ENCODE measurements around the gene NSRP1.

DNA sequence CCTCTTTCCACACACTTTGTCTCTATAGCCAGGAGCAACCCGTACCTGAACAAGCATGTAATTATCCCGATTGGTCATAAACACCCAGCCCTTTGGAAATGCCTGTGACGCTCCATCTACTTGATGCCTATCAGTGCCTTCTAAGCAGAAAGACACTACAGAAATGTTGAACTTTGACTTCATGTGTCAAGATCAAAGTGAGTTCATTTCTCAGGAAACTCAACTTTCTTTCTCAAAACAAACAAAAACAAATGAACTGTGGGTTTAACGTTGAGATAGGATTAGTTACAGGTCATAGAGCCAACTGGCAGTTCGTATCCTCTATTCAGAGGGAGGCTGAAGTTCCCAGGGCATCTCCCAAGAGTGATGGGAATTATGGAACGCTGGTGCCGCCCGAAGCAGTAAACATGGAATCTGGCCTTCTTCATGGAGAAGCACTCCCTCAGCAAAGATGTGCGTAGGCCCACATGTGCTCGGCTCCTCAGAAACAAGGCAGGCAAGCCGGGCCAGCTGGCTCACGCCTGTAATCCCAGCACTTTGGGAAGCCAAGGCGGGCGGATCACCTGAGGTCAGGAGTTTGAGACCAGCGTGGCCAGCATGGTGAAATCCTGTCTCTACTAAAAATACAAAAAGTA is 109.4 kb downstream of the NSRP1 start:
- TF ChIP-seq, protein P1, sequence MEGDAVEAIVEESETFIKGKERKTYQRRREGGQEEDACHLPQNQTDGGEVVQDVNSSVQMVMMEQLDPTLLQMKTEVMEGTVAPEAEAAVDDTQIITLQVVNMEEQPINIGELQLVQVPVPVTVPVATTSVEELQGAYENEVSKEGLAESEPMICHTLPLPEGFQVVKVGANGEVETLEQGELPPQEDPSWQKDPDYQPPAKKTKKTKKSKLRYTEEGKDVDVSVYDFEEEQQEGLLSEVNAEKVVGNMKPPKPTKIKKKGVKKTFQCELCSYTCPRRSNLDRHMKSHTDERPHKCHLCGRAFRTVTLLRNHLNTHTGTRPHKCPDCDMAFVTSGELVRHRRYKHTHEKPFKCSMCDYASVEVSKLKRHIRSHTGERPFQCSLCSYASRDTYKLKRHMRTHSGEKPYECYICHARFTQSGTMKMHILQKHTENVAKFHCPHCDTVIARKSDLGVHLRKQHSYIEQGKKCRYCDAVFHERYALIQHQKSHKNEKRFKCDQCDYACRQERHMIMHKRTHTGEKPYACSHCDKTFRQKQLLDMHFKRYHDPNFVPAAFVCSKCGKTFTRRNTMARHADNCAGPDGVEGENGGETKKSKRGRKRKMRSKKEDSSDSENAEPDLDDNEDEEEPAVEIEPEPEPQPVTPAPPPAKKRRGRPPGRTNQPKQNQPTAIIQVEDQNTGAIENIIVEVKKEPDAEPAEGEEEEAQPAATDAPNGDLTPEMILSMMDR (IDR thresholded peaks at IDR 0.05; ENCODE audit: extremely low read depth in 1 of 2, insufficient read depth in 1 of 2, low read depth in 1 of 2, low read length in 2 of 2) = no peak
- TF ChIP-seq POLR2A (IDR thresholded peaks at IDR 0.05; ENCODE audit: low read depth, low read length) (no peak), JUN (IDR thresholded peaks at IDR 0.05; ENCODE audit: borderline replicate concordance, insufficient read depth, insufficient read length, low read depth) (no peak), POLR2AphosphoS5 (IDR thresholded peaks at IDR 0.05; ENCODE audit: insufficient read depth, low read depth, low read length) (no peak), EZH2 (IDR thresholded peaks at IDR 0.05; ENCODE audit: borderline replicate concordance, low read depth, low read length, severe bottlenecking) (no peak)

Measured in endothelial cell of umbilical vein (primary cell).